ENCODE measurements around the gene BANP.

The BANP gene

GRCh38 chr16:87956098-87956364, 4.8 kb downstream of the BANP start:
- Histone ChIP-seq H2BK120ac (ENCODE audit: low read depth, low read length) (no peak overlapping the region), H2BK15ac (ENCODE audit: low read depth, poor library complexity, severe bottlenecking) (no peak overlapping the region), H3K79me1 (replicated peaks; ENCODE audit: low read length, poor library complexity, severe bottlenecking) (peaks cover 25% of the 10 kb centered on the region), H2AK5ac (ENCODE audit: low read length, severe bottlenecking) (peak overlapping the region; percentile 4), H2BK5ac (ENCODE audit: low read depth, low read length, poor library complexity, severe bottlenecking) (no peak overlapping the region), H3K27me3 (ENCODE audit: control insufficient read depth in 1 of 2, insufficient read depth in 1 of 2, low read length in 2 of 2) (no peaks in the 10 kb centered on the region), H4K91ac (ENCODE audit: low read length) (peak overlapping the region; percentile 52), H3K4me2 (ENCODE audit: low read length, poor library complexity, severe bottlenecking) (peak overlapping the region; percentile 48), H3K18ac (ENCODE audit: low read depth in 1 of 2, low read length in 2 of 2) (no peak overlapping the region), H3K4ac (ENCODE audit: low read depth in 1 of 2, low read length in 2 of 2) (no peak overlapping the region), H3K9me3 (ENCODE audit: control insufficient read depth, low read length) (no peaks in the 10 kb centered on the region), H2AFZ (ENCODE audit: low read depth, low read length) (no peak overlapping the region), H3K4me1 (ENCODE audit: control insufficient read depth, insufficient read depth, low read depth, low read length) (peaks cover 26% of the 10 kb centered on the region), H4K8ac (ENCODE audit: low read length) (peak overlapping the region; percentile 12), H3K23ac (ENCODE audit: low read length in 2 of 2) (no peak overlapping the region), H3K27ac (ENCODE audit: low read length, poor library complexity, severe bottlenecking) (peak overlapping the region; percentile 51), H3K14ac (ENCODE audit: low read length in 2 of 2) (no peak overlapping the region), H3K9ac (ENCODE audit: low read length) (peak overlapping the region; percentile 99), H2BK12ac (ENCODE audit: low read length in 2 of 2) (no peak overlapping the region), H3K4me3 (ENCODE audit: insufficient read depth in 1 of 2, low read depth in 1 of 2, low read length in 2 of 2) (peak overlapping the region in 1 of 2 experiments; percentile 21), H3K36me3 (ENCODE audit: control insufficient read depth in 1 of 2, insufficient read depth in 2 of 2, low read depth in 1 of 2, low read length in 2 of 2) (peaks cover 10 to 30% of the 10 kb centered on the region in 2 experiments)
- WGBS: 97% methylated on average over 3 of the region's 3 CpGs
- no peak for DNase-seq

DNA sequence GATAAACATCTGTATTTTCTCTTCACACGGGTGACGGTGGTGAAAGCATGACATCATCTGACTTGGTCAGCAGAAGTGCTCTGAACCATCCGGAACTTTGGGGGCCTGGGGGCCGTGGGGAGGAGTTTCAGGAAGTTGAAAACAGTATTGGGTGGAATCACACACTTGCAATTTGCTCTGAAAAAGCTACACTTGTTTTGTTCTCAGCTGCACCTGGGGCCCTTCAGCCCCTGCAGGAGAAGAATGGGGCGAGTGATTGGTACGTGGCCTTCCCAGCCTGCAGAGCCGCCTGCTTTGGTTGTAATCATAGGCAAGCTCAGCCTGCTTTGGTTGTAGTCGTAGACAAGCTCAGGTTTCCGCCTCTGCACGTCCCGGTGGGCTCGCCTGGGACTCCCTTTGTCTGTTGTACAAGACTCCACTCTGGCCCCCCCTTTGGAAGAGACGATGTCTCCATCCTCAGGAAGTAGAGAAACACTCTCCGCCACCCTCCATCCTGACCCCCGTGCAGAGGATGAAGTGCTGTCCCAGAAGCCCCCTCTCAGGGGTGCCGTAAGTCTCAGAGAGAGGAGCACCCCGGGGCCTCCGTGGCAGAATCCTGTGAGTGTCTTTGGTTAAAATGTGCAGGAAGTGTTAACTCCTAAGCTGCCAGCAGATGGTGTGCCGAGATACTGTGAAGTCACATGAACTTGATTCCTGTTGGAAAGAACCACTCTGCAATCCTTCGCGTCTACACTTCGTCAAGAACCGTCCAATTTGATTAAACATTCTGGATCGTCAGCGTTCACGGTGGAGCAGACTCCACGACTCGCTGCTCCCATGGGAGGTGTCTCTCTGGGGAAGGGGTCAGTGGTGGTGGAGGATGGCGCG, 5.4 kb downstream of the BANP start:
- Histone ChIP-seq H3K36me3 (ENCODE audit: control insufficient read depth in 1 of 2, insufficient read depth in 2 of 2, low read depth in 1 of 2, low read length in 2 of 2) (peaks cover 10 to 30% of the 10 kb centered on the region in 2 experiments), H3K9ac (ENCODE audit: low read length) (peak overlapping the region; percentile 99), H2AFZ (ENCODE audit: low read depth, low read length) (no peak overlapping the region), H2BK120ac (ENCODE audit: low read depth, low read length) (no peak overlapping the region), H3K18ac (ENCODE audit: low read depth in 1 of 2, low read length in 2 of 2) (peak overlapping the region; percentile 35 to 67), H3K4me3 (ENCODE audit: insufficient read depth in 1 of 2, low read depth in 1 of 2, low read length in 2 of 2) (peak overlapping the region in 1 of 2 experiments; percentile 21), H3K27me3 (ENCODE audit: control insufficient read depth in 1 of 2, insufficient read depth in 1 of 2, low read length in 2 of 2) (no peaks in the 10 kb centered on the region), H3K79me1 (replicated peaks; ENCODE audit: low read length, poor library complexity, severe bottlenecking) (peaks cover 25% of the 10 kb centered on the region), H3K4ac (ENCODE audit: low read depth in 1 of 2, low read length in 2 of 2) (peak overlapping the region; percentile 3 to 48), H3K23ac (ENCODE audit: low read length in 2 of 2) (no peak overlapping the region), H4K91ac (ENCODE audit: low read length) (peak overlapping the region; percentile 64), H3K4me1 (ENCODE audit: control insufficient read depth, insufficient read depth, low read depth, low read length) (peaks cover 26% of the 10 kb centered on the region), H2AK5ac (ENCODE audit: low read length, severe bottlenecking) (peak overlapping the region; percentile 28), H4K8ac (ENCODE audit: low read length) (peak overlapping the region; percentile 80), H3K14ac (ENCODE audit: low read length in 2 of 2) (no peak overlapping the region), H2BK12ac (ENCODE audit: low read length in 2 of 2) (peak overlapping the region in 1 of 2 experiments; percentile 59), H2BK15ac (ENCODE audit: low read depth, poor library complexity, severe bottlenecking) (no peak overlapping the region), H2BK5ac (ENCODE audit: low read depth, low read length, poor library complexity, severe bottlenecking) (peak overlapping the region; percentile 48), H3K4me2 (ENCODE audit: low read length, poor library complexity, severe bottlenecking) (peak overlapping the region; percentile 48), H3K27ac (ENCODE audit: low read length, poor library complexity, severe bottlenecking) (peak overlapping the region; percentile 51), H3K9me3 (ENCODE audit: control insufficient read depth, low read length) (no peaks in the 10 kb centered on the region)
- DNase-seq: peak; percentile 77
- WGBS: 73% methylated on average over 30 of the region's 30 CpGs

DNA sequence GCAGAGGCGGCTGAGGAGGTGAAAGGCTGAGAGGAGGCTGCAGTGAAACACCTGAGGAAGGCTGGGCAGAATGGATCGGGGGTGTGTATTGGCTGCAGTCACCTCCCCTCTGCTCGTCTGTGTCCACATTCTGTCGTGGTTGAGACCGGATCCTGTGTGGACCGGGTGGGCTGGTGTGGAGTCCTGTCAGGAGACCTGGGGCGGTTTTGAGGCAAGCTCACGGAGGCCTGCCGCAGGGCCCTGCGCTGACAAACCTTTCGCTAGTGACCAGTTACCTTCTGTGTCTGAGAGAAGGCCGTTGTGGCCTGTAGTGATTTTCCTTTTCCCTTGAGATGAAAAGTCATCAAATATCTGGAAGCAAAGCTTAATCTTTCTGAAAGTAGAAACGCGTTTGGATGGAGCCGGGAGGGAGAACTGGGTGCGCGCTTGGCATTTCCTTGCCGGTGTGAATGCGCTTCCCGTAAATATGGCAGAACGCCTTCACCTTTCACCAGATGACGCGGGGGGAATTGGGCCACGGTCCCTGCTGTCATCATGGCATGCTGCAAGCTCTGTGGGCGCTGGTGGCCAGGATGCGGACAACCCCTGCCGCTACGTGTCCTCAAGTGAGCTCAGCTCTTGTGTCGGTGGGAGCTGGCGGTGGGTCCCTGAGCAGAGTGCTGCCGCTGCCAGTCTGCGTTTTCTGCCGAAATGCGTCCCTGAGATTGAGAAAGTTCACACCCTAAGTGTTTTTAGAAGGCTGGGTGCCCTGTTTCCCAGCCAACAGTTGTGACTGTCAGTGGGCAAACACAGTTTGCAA, 6.3 kb downstream of the BANP start:
- Histone ChIP-seq H3K4me1 (ENCODE audit: control insufficient read depth, insufficient read depth, low read depth, low read length) (peaks cover 24% of the 10 kb centered on the region), H2AK5ac (ENCODE audit: low read length, severe bottlenecking) (peak overlapping the region; percentile 28), H2BK12ac (ENCODE audit: low read length in 2 of 2) (no peak overlapping the region), H3K27ac (ENCODE audit: low read length, poor library complexity, severe bottlenecking) (no peak overlapping the region), H2BK120ac (ENCODE audit: low read depth, low read length) (no peak overlapping the region), H3K27me3 (ENCODE audit: control insufficient read depth in 1 of 2, insufficient read depth in 1 of 2, low read length in 2 of 2) (no peaks in the 10 kb centered on the region), H4K91ac (ENCODE audit: low read length) (peak overlapping the region; percentile 12), H3K14ac (ENCODE audit: low read length in 2 of 2) (no peak overlapping the region), H3K9ac (ENCODE audit: low read length) (peak overlapping the region; percentile 99), H3K9me3 (ENCODE audit: control insufficient read depth, low read length) (no peaks in the 10 kb centered on the region), H4K8ac (ENCODE audit: low read length) (no peak overlapping the region), H2BK15ac (ENCODE audit: low read depth, poor library complexity, severe bottlenecking) (no peak overlapping the region), H3K4me2 (ENCODE audit: low read length, poor library complexity, severe bottlenecking) (no peak overlapping the region), H3K36me3 (ENCODE audit: control insufficient read depth in 1 of 2, insufficient read depth in 2 of 2, low read depth in 1 of 2, low read length in 2 of 2) (peaks cover 10 to 30% of the 10 kb centered on the region in 2 experiments), H3K79me1 (replicated peaks; ENCODE audit: low read length, poor library complexity, severe bottlenecking) (peaks cover 27% of the 10 kb centered on the region), H3K4ac (ENCODE audit: low read depth in 1 of 2, low read length in 2 of 2) (peak overlapping the region in 1 of 2 experiments; percentile 1), H3K23ac (ENCODE audit: low read length in 2 of 2) (no peak overlapping the region), H2AFZ (ENCODE audit: low read depth, low read length) (no peak overlapping the region), H3K4me3 (ENCODE audit: insufficient read depth in 1 of 2, low read depth in 1 of 2, low read length in 2 of 2) (peak overlapping the region in 1 of 2 experiments; percentile 21), H3K18ac (ENCODE audit: low read depth in 1 of 2, low read length in 2 of 2) (no peak overlapping the region), H2BK5ac (ENCODE audit: low read depth, low read length, poor library complexity, severe bottlenecking) (no peak overlapping the region)
- no peak for DNase-seq
- WGBS: 98% methylated on average over 34 of the region's 34 CpGs

GRCh38 chr16:87958632-87959031, 7.4 kb downstream of the BANP start:
- 98% methylated on average over 9 of the region's 9 CpGs for WGBS
- Histone ChIP-seq H3K18ac (ENCODE audit: low read depth in 1 of 2, low read length in 2 of 2) (no peak overlapping the region), H3K36me3 (ENCODE audit: control insufficient read depth in 1 of 2, insufficient read depth in 2 of 2, low read depth in 1 of 2, low read length in 2 of 2) (peaks cover 4 to 30% of the 10 kb centered on the region in 2 experiments), H3K27ac (ENCODE audit: low read length, poor library complexity, severe bottlenecking) (no peak overlapping the region), H2AFZ (ENCODE audit: low read depth, low read length) (no peak overlapping the region), H4K91ac (ENCODE audit: low read length) (no peak overlapping the region), H2AK5ac (ENCODE audit: low read length, severe bottlenecking) (no peak overlapping the region), H2BK120ac (ENCODE audit: low read depth, low read length) (no peak overlapping the region), H3K4me3 (ENCODE audit: insufficient read depth in 1 of 2, low read depth in 1 of 2, low read length in 2 of 2) (no peak overlapping the region), H4K8ac (ENCODE audit: low read length) (no peak overlapping the region), H3K79me1 (replicated peaks; ENCODE audit: low read length, poor library complexity, severe bottlenecking) (peaks cover 32% of the 10 kb centered on the region), H3K9ac (ENCODE audit: low read length) (no peak overlapping the region), H3K9me3 (ENCODE audit: control insufficient read depth, low read length) (no peaks in the 10 kb centered on the region), H2BK15ac (ENCODE audit: low read depth, poor library complexity, severe bottlenecking) (no peak overlapping the region), H3K4me2 (ENCODE audit: low read length, poor library complexity, severe bottlenecking) (no peak overlapping the region), H3K14ac (ENCODE audit: low read length in 2 of 2) (no peak overlapping the region), H3K23ac (ENCODE audit: low read length in 2 of 2) (no peak overlapping the region), H2BK5ac (ENCODE audit: low read depth, low read length, poor library complexity, severe bottlenecking) (no peak overlapping the region), H3K4ac (ENCODE audit: low read depth in 1 of 2, low read length in 2 of 2) (no peak overlapping the region), H2BK12ac (ENCODE audit: low read length in 2 of 2) (no peak overlapping the region), H3K27me3 (ENCODE audit: control insufficient read depth in 1 of 2, insufficient read depth in 1 of 2, low read length in 2 of 2) (no peaks in the 10 kb centered on the region), H3K4me1 (ENCODE audit: control insufficient read depth, insufficient read depth, low read depth, low read length) (peaks cover 26% of the 10 kb centered on the region)
- no peak for DNase-seq

All from mesenchymal stem cell (in vitro differentiated cells and primary cell).